ENCODE results near the gene MMP21. TPM values are rescaled to one million over a fixed set of nuclear protein-coding genes. Genes with fewer than 3 reads are reported as not detected.

The MMP21 gene
- total and polyA plus RNA-seq, 2 experiments from 2014 or later, result not detected

- H3K27ac Mint-ChIP-seq, result no peak overlapping the region
- ATAC-seq (no peak), DNase-seq (ENCODE audit: low spot score) (peak; percentile 25)
- H3K9me3 Mint-ChIP-seq, result no peaks in the 10 kb centered on the region
- Histone ChIP-seq H3K27me3 (ENCODE audit: insufficient read depth) (no peaks in the 10 kb centered on the region), H3K79me2 (replicated peaks; ENCODE audit: insufficient read depth) (peaks cover 5% of the 10 kb centered on the region; the same call in 1 of the 2 replicates), H3F3A (replicated peaks; ENCODE audit: low read depth) (no peaks in the 10 kb centered on the region), H3K4me3 (no peak overlapping the region), H3K36me3 (ENCODE audit: insufficient read depth) (peaks cover 65% of the 10 kb centered on the region), H3K4me2 (no peak overlapping the region), H4K20me1 (replicated peaks; ENCODE audit: insufficient read depth) (peaks cover 12% of the 10 kb centered on the region), H3K9me2 (ENCODE audit: insufficient read depth) (no peaks in the 10 kb centered on the region), H2AFZ (no peak overlapping the region), H3K4me1 (ENCODE audit: insufficient read depth) (no peaks in the 10 kb centered on the region), H3K27ac (ENCODE audit: low read depth) (no peak overlapping the region)
- no peaks in the 10 kb centered on the region for H3K4me1 Mint-ChIP-seq
- H3K36me3 Mint-ChIP-seq (ENCODE audit: low read depth), result peaks cover 89% of the 10 kb centered on the region
- TF ChIP-seq CREB1 (CRISPR knock-in tag; IDR thresholded peaks at IDR 0.05; ENCODE audit: low read depth) (no peak), POLR2AphosphoS5 (IDR thresholded peaks at IDR 0.05; ENCODE audit: low read depth) (no peak), CTCF (conservative IDR thresholded peaks at IDR 0.05; ENCODE audit: low read depth in 2 of 2) (peak in 1 of 2 experiments; percentile 38; a peak in 2 of 4 replicates), STAT1 (IDR thresholded peaks at IDR 0.05; ENCODE audit: unreplicated experiment) (no peak), ZNF114 (CRISPR knock-in tag; IDR thresholded peaks at IDR 0.05) (no peak)
- H3K4me3 Mint-ChIP-seq, result no peak overlapping the region
- no peaks in the 10 kb centered on the region for H3K27me3 Mint-ChIP-seq (ENCODE audit: insufficient read depth, low read depth, poor library complexity)
Measured at GRCh38 chr10:125734823-125735222, 40.8 kb downstream of the MMP21 start.

- peaks cover 5% of the 10 kb centered on the region; the same call in 1 of the 2 replicates for H3K79me2 ChIP-seq (replicated peaks; ENCODE audit: insufficient read depth)
- H4K20me1 ChIP-seq (replicated peaks; ENCODE audit: insufficient read depth), result peaks cover 12% of the 10 kb centered on the region
- H3K4me2 ChIP-seq, result no peak overlapping the region
- H3K4me3 ChIP-seq, result no peak overlapping the region
- no peaks in the 10 kb centered on the region for H3K27me3 Mint-ChIP-seq (ENCODE audit: insufficient read depth, low read depth, poor library complexity)
- H3K4me1 ChIP-seq (ENCODE audit: insufficient read depth), result no peaks in the 10 kb centered on the region
- H3K36me3 Mint-ChIP-seq (ENCODE audit: low read depth), result peaks cover 89% of the 10 kb centered on the region
- H2AFZ ChIP-seq, result no peak overlapping the region
- no peak overlapping the region for H3K27ac ChIP-seq (ENCODE audit: low read depth)
- H3K27ac Mint-ChIP-seq, result no peak overlapping the region
- H3K36me3 ChIP-seq (ENCODE audit: insufficient read depth), result peaks cover 65% of the 10 kb centered on the region
- ATAC-seq (no peak), DNase-seq (ENCODE audit: low spot score) (no peak)
- no peaks in the 10 kb centered on the region for H3F3A ChIP-seq (replicated peaks; ENCODE audit: low read depth)
- no peaks in the 10 kb centered on the region for H3K4me1 Mint-ChIP-seq
- no peaks in the 10 kb centered on the region for H3K9me2 ChIP-seq (ENCODE audit: insufficient read depth)
- H3K9me3 Mint-ChIP-seq, result no peaks in the 10 kb centered on the region
- no peaks in the 10 kb centered on the region for H3K27me3 ChIP-seq (ENCODE audit: insufficient read depth)
- no peak overlapping the region for H3K4me3 Mint-ChIP-seq
- no peak for TF ChIP-seq ZNF114 (CRISPR knock-in tag; IDR thresholded peaks at IDR 0.05)
- no peak for TF ChIP-seq NANOG (IDR thresholded peaks at IDR 0.05; ENCODE audit: borderline replicate concordance)
- no peak for TF ChIP-seq CREB1 (CRISPR knock-in tag; IDR thresholded peaks at IDR 0.05; ENCODE audit: low read depth)
- no peak for TF ChIP-seq REST (IDR thresholded peaks at IDR 0.05; ENCODE audit: unreplicated experiment)
- TF ChIP-seq POLR2AphosphoS5 (IDR thresholded peaks at IDR 0.05; ENCODE audit: low read depth), result no peak
- no peak for TF ChIP-seq ETS1 (IDR thresholded peaks at IDR 0.05)
- no peak for TF ChIP-seq ZNF331 (CRISPR knock-in tag; IDR thresholded peaks at IDR 0.05; ENCODE audit: low read depth)
Measured at GRCh38 chr10:125734148-125734547, 41.5 kb downstream of the MMP21 start.
